Stimulated activated CD4-positive, alpha-beta T cell treated with anti-CD3 and anti-CD28 coated beads, Interleukin-2, amount 100 ng/mL, for 4 hours (primary cell): ENCODE results near the gene B3GNT9.
"Not testable (repeated sequence)": the region's sequence is repeated elsewhere in the genome, so short reads cannot be mapped to it uniquely, and the experiment has no call there.

Experiments
- DNase-seq: peaks from one replicate; pipeline ENCODE4 v3.0.0-alpha.2; 2020; ENCODE audit warnings: low read depth

The B3GNT9 gene

DNA sequence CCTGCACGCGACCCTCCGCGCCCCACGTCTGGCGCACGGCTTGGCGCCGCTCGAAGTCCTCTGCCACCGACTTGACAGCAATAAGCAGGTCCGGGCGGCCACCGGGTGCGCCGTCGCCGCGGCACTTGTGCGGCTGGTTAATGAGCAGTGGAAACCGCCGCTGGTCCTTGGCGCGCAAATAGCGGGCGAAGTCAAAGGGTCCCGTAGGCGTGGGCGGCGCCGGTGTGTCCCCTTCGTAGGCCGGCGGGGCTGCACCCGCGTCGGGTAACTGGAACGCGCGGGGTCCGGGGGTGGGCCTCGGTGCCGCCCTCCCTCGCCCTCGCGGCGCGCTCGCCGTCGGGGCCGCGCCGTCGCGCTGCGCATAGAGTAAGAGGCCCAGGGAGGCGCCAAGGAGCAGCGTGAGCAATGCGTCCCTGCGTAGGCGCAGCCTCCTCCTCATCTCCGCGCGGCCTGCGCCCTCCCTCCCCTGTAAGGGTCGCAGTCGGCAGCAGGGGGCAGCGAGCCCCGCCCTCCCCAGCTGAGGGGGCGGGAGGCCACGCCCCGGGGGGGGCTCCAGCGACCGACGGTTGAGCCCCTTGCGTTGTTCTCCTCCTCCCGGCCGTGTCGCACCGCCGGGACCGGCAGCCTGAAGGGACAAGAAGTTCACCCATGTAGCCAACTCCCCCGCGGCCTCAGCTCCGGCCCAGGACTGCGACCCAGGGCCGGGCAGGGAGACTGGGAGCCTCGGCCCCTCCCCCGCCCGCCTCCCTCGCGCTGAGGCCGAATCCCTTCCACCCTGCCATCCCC lies 558 bp downstream of the B3GNT9 start:
- peak; percentile 63 for DNase-seq

- DNase-seq = no peak
These were observed 1.3 kb downstream of the B3GNT9 start for GRCh38 chr16:67149276-67150046.

DNA sequence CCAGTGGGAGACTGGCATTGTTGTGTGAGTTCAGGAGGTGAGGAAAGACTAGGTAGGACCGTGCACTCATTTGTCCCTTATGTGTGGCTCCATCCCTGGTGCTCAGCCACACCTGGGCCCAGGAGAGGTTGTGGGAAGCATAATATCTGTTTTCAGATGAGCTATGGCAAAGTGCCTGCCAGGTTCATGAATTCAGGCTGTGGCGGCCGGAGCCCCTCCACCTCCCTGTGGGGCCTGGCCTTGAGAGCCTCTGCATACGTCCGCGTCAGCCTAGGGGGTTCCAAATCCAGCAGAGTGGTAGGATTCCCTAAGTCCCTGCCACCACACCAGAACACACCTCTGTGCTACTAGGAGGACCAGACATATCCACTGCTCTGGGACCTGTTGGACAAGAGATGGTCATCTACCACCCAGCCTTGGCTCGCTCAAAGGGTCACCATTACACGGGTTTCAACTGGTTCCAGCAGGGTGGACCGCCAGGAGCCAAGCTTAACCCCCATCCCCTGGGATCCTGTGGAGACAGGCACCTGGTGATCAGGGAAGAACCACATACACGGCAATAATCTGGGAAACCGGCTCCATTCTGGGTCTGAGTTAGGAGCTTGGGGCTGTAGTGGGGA lies 2.0 kb downstream of the B3GNT9 start:
- no peak for DNase-seq

DNA sequence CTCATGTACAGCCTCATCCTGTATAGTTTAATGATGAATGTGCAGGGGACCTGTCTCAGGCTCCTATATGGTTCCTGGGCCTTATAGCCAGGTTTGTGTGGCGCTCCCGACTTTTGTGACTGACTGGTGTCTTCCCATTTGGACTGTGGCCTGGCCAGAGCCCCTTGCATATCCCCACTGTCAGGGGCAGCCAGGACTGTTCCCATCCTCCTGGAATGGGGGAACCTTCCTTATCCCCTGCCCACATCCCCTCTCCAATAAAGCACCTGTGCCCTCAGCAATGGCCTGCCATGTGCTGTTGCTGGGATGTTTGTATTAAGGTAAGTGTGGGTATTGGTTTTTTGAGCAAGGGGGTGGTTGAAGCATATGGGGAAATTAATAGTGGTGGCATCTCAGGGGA lies 2.6 kb downstream of the B3GNT9 start:
- DNase-seq = no peak

DNA sequence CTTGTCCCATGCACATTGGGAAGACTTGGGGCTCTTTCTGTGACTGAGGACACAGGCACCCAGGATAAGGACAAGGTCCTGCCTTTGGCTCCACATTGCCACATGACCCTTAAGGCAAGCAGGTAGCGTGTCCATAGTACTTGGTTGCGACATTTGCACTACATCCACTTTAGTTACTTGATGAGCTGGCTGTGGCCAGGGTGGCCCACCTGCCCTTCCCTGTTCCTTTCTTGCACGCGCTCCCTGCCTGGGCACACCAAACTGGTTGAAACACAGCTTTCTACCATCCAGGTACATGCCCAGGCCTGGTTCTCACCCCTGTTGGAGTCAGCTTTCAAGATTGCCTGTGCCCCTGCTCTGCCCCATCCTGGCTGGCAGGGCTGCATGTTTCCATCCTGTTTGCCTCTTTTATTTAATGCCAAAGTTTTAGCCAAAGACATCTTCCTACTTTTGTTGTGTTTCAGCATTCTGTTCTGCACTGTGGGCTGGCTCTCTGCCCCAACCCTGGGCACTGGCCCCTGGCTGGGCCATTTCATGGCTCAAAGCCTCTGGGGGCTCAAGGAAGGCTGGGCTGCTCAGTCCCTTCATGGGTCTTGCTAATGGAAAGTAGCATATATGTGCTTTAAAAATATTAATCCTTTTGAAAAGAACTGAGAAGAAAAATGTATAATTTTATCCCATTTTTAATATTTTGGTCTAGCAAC lies 3.2 kb downstream of the B3GNT9 start:
- no peak for DNase-seq

DNA sequence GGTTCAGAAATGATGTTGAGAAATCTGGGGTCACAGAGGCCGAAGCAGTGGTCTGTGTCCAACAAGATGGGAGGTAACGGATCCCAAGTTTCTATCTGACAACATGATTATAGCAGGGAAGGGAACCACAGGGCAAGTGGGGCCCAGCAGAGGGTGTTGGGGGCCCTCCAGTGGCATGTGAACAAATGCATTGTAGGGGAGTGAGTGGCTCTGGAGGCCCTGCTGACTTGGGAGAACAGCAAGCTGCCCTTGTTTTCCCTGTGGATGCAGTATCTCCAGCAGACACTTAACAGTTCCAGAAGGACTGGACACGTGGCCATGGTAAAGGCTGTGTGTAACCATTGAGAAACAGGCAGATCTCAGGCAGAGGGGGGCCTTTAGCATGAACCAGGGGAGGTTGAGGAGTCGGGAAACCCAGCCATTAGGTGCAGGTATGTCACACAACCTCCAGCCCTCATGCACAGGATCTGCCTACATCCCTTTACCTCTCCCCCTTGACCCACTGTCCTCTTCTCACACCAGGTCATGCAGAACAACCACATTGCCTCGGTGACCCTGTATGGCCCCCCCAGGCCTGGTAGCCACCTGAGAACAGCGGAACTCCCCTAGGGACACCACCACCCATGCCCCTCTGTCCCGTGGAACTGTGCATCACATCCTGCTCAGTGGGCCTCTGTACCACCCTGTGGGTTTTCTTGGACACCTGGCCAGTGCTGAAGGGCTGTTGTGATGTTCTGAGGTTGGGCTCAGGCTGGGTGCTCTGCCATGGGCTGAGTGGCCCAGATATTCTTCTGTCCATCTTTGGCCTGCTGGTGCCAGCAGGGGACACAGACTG lies 4.1 kb downstream of the B3GNT9 start:
- DNase-seq = no peak

- DNase-seq = no peak
These were observed 5.1 kb downstream of the B3GNT9 start for GRCh38 chr16:67145746-67146145.

- no peak for DNase-seq
These were observed 5.9 kb downstream of the B3GNT9 start for GRCh38 chr16:67144943-67145342.

DNA sequence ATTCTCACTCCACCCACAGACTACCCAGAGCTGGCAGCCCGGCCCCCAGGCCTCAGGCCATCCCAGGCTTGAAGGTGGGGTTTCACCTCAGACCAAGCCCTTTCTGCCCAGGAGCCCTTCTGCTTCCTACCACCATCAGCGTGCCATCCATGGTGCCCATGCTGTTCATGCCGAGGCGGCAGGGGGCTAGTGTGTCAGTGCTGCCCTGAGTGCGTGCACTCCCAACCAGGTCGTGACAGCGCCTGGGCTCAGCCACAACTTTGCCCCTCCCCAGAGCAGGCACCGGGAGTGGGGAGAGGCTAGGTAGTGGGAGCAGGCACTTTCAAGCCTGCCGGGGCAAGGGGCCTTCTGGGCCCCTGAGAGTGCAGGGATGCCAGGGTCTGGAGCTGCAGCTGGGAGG lies 8.5 kb downstream of the B3GNT9 start:
- no peak for DNase-seq

DNA sequence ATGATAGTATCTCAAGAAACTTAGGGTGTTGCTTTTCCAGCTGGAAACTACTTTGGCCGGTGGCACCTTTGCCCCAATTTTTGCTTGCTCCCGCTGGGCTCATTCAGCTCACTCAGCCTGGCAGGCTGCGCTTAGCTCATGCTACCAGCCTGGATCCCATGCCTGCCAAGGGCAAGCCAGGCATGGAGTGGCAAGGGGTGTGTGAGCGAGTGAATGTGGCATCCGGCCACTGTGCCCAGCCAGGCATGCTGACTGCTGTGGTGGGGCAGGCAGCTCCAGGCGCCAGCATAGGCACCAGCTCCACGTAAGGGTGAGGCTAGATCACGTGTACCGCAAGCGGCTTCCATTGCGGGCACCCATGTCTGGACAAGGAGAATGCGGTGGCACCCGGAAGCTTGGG lies 9.4 kb downstream of the B3GNT9 start:
- DNase-seq = no peak

GRCh38 chr16:67137605-67138004 lies 13.2 kb downstream of the B3GNT9 start:
- DNase-seq = no peak

GRCh38 chr16:67129422-67129821 lies 21.4 kb downstream of the B3GNT9 start:
- no peak for DNase-seq

DNA sequence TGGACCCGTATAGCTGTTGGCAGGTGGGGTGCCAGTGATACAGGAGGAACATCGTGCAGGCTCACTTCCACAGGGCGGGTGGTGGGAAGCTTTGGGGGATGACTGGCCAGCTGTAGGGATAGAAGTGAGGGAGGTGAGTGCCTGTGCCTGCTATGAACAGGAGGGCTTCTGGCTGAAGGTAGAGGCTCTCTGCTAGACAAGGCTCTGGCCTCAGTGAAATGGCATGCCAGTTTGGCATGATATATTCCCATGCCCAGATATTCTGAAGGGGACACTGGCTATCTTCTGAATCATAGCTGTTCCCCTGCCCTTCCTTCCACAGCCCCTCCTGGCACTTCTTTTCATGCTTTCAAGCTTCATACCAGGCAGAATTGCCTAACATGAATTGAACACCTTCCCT lies 21.9 kb downstream of the B3GNT9 start:
- DNase-seq = no peak

DNA sequence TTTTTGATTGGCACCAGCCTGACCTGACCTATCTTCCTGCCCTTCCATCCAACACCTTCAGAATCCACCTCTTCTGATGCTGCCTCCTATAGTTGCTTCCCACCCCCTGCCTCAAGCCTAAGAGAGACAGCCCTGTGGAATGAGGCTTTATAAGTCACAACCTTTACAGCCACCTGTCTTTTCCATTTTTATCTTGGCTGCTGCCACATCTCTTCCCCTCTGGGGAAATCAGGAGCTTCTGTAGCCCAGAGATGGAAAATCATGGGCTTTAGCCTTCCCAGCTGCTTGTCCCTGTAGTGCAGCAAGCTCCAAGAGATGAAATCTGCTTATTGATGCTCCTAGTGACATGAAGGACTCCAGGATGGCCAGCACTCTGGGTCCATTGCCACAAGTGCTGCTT lies 22.4 kb downstream of the B3GNT9 start:
- no peak for DNase-seq

DNA sequence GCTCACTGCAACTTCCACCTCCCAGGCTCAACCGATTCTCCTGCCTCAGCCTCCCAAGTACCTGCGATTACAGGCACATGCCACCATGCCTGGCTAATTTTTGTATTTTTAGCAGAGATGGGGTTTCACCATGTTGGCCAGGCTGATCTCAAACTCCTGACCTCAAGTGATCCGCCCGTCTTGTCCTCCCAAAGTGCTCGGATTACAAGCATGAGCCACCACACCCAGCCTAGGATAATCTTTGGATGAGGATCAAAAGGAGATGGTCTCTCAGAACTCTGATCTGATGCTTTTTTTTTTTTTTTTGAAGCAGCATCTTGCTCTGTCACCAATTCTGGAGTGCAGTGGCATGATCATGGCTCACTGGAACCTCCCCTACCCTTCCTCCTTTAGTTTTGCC lies 28.0 kb downstream of the B3GNT9 start:
- DNase-seq = not testable (repeated sequence)

DNA sequence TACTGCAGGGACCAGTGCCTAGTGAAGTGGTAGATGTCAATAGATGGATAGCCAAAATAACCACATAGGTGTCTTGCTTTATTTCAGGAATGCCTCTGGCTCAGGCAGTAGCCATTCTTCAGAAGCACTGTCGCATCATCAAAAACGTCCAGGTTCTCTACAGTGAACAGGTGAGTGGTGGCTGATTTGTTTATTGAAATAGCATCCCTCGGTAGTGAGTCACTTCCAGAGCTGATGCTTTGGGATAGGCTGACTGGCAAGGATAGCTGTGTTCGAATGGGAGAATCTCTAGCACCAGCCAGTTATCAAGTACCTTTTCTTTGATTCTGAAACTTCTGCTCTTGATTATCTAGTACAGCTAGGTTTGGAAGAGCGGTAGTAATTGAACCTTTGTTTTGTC lies 30.8 kb downstream of the B3GNT9 start:
- no peak for DNase-seq

- DNase-seq = no peak
These were observed 33.1 kb downstream of the B3GNT9 start for GRCh38 chr16:67117716-67118115.

GRCh38 chr16:67116388-67117311 lies 34.1 kb downstream of the B3GNT9 start:
- DNase-seq = no peak

DNA sequence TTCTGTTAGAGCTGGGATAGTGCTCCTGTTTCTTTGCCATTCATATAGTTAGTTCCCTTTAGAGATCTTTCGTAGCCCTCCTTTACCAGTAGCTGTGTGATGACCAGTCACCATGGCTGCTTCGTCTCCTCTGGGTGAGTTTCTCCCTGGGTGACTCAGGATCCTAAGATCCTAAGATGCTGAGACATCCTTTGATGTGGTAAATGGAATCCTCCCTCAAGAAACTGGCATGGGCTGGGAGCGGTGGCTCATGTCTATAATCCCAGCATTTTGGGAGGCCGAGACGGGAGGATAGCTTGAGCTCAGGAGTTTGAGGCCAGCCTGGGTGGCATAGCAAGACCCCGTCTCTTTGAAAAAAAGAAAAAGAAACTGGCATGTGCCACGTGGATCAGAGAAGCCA lies 35.2 kb downstream of the B3GNT9 start:
- DNase-seq = no peak

GRCh38 chr16:67114793-67115192 lies 36.0 kb downstream of the B3GNT9 start:
- no peak for DNase-seq
